Measurements from ENCODE around the gene IFITM1. TPM values are rescaled to one million over a fixed set of nuclear protein-coding genes. Genes with fewer than 3 reads are reported as not detected.
"Not testable (repeated sequence)": the region's sequence is repeated elsewhere in the genome, so short reads cannot be mapped to it uniquely, and the experiment has no call there.

IFITM1 gene
- total RNA-seq, 1 experiment from 2014 or later, result 4.8 TPM

DNA sequence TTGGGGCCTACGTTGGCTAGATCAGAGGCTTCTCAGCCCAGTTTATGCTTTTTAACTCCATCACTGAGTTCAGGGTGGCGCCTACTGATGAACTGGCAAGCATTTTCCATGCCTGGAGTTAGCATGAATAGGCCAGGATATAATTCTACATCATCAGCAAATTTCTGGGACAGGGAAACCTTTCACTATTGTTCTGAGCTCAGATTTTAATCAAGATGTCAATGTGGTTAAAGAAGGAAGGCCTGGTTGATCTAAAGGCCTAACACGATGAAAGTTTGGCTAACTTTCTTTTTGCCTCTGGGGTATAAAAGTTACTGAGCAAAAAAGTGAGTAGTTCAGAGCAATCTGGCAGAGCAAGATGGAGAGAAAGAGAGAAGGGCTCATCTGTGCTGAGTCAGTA lies 28.5 kb downstream of the IFITM1 start:
- no peak for TF ChIP-seq CTCF (IDR thresholded peaks at IDR 0.05; ENCODE audit: unreplicated experiment)
- ChIA-PET CTCF (interaction anchor here (0.6 kb wide), 1 partner anchor 14 kb away, joined by 3 read pairs; no protein-coding TSS in a partner anchor), POLR2A (interaction anchor here (0.6 to 1.1 kb wide), 3 partner anchors 12 to 107 kb away, joined by 3 to 5 read pairs (median 3); no protein-coding TSS in a partner anchor)
- Mint-ChIP-seq H3K4me3 (ENCODE audit: unreplicated experiment) (no peak overlapping the region), H3K27ac (ENCODE audit: low read depth, unreplicated experiment) (no peak overlapping the region), H3K9me3 (ENCODE audit: unreplicated experiment) (no peaks in the 10 kb centered on the region), H3K36me3 (ENCODE audit: insufficient read depth, unreplicated experiment) (no peaks in the 10 kb centered on the region), H3K27me3 (ENCODE audit: insufficient read depth, unreplicated experiment) (peaks cover 20% of the 10 kb centered on the region), H3K4me1 (ENCODE audit: insufficient read depth, unreplicated experiment) (no peaks in the 10 kb centered on the region)
- no peak for DNase-seq (ENCODE audit: unreplicated experiment)
- BruUV-seq (replicated peaks), result no TSS peak
- intact Hi-C loops (cut with micrococcal nuclease), result no loop called here

DNA sequence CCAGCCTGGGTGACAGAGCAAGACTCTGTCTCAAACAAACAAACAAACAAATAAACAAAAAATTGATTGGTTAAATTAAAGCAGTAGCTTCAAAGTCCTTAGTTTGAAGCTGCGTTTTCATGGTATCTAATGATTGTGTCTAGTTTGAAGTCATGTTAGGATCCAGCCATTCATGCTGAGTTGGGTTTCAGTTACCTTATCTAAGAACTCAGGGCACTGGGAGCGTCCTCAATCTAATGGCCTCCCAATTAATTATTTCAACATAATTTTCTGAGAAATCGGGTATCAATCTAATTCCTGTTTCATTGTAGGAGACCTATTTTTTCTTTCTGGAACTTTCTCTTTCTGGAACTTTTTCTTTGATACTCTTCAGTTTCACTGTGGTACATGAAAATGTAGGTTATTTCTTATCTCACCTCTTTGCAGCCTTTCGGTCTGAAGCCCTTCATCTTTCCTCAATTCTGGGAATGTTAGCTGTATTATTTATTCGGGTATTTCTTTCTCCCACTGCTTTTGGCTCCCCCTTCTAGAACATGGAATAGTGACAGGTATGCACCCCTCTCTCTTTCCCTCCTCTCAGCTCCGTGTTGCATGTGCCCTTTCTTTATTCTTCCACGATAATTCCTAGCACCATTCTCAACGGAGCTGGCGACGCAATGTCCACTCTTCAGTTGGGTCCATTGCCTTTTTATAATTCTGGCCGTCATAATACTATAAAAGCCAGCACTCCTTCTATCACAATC lies 31.2 kb downstream of the IFITM1 start:
- no peak overlapping the region for H3K27ac Mint-ChIP-seq (ENCODE audit: low read depth, unreplicated experiment)
- H3K36me3 Mint-ChIP-seq (ENCODE audit: insufficient read depth, unreplicated experiment), result no peaks in the 10 kb centered on the region
- ChIA-PET POLR2A (interaction anchor here (1.0 to 1.5 kb wide), 2 partner anchors 36 to 108 kb away, joined by 3 read pairs; no protein-coding TSS in a partner anchor), CTCF (interaction anchor here (0.6 to 1.0 kb wide), 3 partner anchors 10 to 40 kb away, joined by 3 to 4 read pairs (median 3); no protein-coding TSS in a partner anchor)
- no peak overlapping the region for H3K4me3 Mint-ChIP-seq (ENCODE audit: unreplicated experiment)
- H3K9me3 Mint-ChIP-seq (ENCODE audit: unreplicated experiment), result no peaks in the 10 kb centered on the region
- H3K27me3 Mint-ChIP-seq (ENCODE audit: insufficient read depth, unreplicated experiment), result peaks cover 20% of the 10 kb centered on the region
- no peak for DNase-seq (ENCODE audit: unreplicated experiment)
- no peak for TF ChIP-seq CTCF (IDR thresholded peaks at IDR 0.05; ENCODE audit: unreplicated experiment)
- intact Hi-C loops (cut with micrococcal nuclease), result no loop called here
- peaks cover 7% of the 10 kb centered on the region for H3K4me1 Mint-ChIP-seq (ENCODE audit: insufficient read depth, unreplicated experiment)
- BruUV-seq (replicated peaks), result no TSS peak

DNA sequence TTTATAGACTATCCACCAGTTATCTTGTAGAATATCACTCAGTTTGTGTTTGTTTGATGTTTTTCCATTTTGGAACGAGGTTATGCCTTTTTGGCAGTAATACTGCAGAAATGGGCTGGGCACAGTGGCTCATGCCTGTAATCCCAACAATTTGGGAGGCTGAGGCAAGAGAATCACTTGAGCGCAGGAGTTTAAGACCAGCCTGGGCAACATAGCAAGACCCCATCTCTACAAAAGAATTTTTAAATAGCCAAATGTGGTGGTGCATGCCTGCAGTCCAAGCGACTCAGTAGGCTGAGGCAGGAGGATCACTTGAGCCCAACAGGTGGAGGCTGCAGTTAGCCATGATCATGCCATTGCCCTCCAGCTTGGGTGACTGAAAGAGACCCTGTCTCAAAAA lies 32.7 kb downstream of the IFITM1 start:
- H3K36me3 Mint-ChIP-seq (ENCODE audit: insufficient read depth, unreplicated experiment), result peaks cover 5% of the 10 kb centered on the region
- peaks cover 6% of the 10 kb centered on the region for H3K27me3 Mint-ChIP-seq (ENCODE audit: insufficient read depth, unreplicated experiment)
- BruUV-seq (replicated peaks), result no TSS peak
- H3K4me1 Mint-ChIP-seq (ENCODE audit: insufficient read depth, unreplicated experiment), result peaks cover 21% of the 10 kb centered on the region
- no peak for DNase-seq (ENCODE audit: unreplicated experiment)
- CTCF ChIA-PET, result no interaction called here
- H3K9me3 Mint-ChIP-seq (ENCODE audit: unreplicated experiment), result no peaks in the 10 kb centered on the region
- POLR2A ChIA-PET, result interaction anchor here (1.5 kb wide), 1 partner anchor 38 kb away, joined by 3 read pairs; no protein-coding TSS in a partner anchor
- H3K27ac Mint-ChIP-seq (ENCODE audit: low read depth, unreplicated experiment), result no peak overlapping the region
- no peak for TF ChIP-seq CTCF (IDR thresholded peaks at IDR 0.05; ENCODE audit: unreplicated experiment)
- intact Hi-C loops (cut with micrococcal nuclease), result no loop called here
- H3K4me3 Mint-ChIP-seq (ENCODE audit: unreplicated experiment), result no peak overlapping the region

GRCh38 chr11:349270-349954 lies 35.6 kb downstream of the IFITM1 start:
- CTCF ChIA-PET, result interaction anchor here (0.8 to 1.2 kb wide), 2 partner anchors 25 to 100 kb away, joined by 3 read pairs; no protein-coding TSS in a partner anchor
- BruUV-seq (replicated peaks); H3K9me3 Mint-ChIP-seq (ENCODE audit: unreplicated experiment); intact Hi-C loops (cut with micrococcal nuclease); H3K36me3 Mint-ChIP-seq (ENCODE audit: insufficient read depth, unreplicated experiment); DNase-seq (ENCODE audit: unreplicated experiment); H3K27me3 Mint-ChIP-seq (ENCODE audit: insufficient read depth, unreplicated experiment); H3K4me3 Mint-ChIP-seq (ENCODE audit: unreplicated experiment): not testable (repeated sequence)
- peak overlapping the region; percentile 87 for H3K27ac Mint-ChIP-seq (ENCODE audit: low read depth, unreplicated experiment)
- H3K4me1 Mint-ChIP-seq (ENCODE audit: insufficient read depth, unreplicated experiment), result peaks cover 36% of the 10 kb centered on the region
- POLR2A ChIA-PET, result interaction anchor here (0.6 to 1.6 kb wide), 4 partner anchors 19 to 142 kb away, joined by 4 to 5 read pairs (median 4); partner anchors contain the start of genes BET1L and RIC8A

DNA sequence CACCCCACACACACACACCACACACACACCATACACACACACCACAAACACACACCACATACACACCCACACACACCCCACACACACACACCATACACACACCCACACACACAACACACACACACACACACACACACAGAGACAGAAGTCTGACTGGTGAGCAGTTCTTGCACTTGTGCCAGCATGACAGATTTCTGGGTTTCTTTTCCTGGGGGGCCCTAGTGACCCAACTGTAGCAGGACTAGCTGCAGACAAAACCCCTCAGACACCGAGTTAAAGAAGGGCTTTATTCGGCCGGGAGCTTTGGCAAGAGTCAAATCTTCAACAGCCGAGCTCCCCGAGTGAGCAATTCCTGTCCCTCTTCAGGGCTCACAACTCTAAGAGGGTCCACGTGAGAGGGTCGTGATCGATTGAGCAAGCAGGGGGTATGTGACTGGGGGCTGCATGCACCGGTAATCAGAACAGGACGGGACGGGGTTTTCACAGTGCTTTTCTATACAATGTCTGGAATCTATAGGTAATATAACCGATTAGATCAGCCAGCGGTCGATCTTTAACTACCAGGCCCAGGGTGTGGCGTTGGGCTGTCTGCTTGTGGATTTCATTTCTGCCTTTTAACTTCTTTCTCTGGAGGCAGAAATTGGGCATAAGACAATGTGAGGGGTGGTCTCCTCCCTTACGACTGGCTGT lies 36.3 kb downstream of the IFITM1 start:
- BruUV-seq (replicated peaks); H3K27me3 Mint-ChIP-seq (ENCODE audit: insufficient read depth, unreplicated experiment); H3K36me3 Mint-ChIP-seq (ENCODE audit: insufficient read depth, unreplicated experiment); intact Hi-C loops (cut with micrococcal nuclease); DNase-seq (ENCODE audit: unreplicated experiment); H3K9me3 Mint-ChIP-seq (ENCODE audit: unreplicated experiment): not testable (repeated sequence)
- POLR2A ChIA-PET, result interaction anchor here (0.7 to 1.6 kb wide), 5 partner anchors 19 to 143 kb away, joined by 3 to 5 read pairs (median 4); partner anchors contain the start of genes BET1L and RIC8A
- CTCF ChIA-PET, result interaction anchor here (0.6 to 0.8 kb wide), 2 partner anchors 28 to 46 kb away, joined by 3 to 4 read pairs; no protein-coding TSS in a partner anchor
- H3K27ac Mint-ChIP-seq (ENCODE audit: low read depth, unreplicated experiment), result peak overlapping the region; percentile 87
- peak overlapping the region; percentile 44 for H3K4me3 Mint-ChIP-seq (ENCODE audit: unreplicated experiment)
- peaks cover 36% of the 10 kb centered on the region for H3K4me1 Mint-ChIP-seq (ENCODE audit: insufficient read depth, unreplicated experiment)
